Neural cell (in vitro differentiated cells): Measurements from ENCODE around the gene BPGM. TPM values are rescaled to one million over a fixed set of nuclear protein-coding genes. Genes with fewer than 3 reads are reported as not detected.

Source experiments
- H2AFZ ChIP-seq: fragments of 200-600, 300-800 bp; sonication (generic), shearing (Covaris generic); 2 replicates; pipeline ENCODE4 v1.6.0; 2014; ENCODE audit warnings: low read depth, mild to moderate bottlenecking, antibody characterized with exemption, low read length, moderate library complexity
- H3F3A ChIP-seq: fragments of 200-600 bp; shearing (Covaris generic); 2 replicates; pipeline ENCODE4 v1.6.1; 2016; ENCODE audit warnings: mild to moderate bottlenecking, moderate library complexity, mixed read lengths, antibody characterized with exemption, low read length; ENCODE audit not compliant: insufficient read depth, poor library complexity, severe bottlenecking
- H3K27ac ChIP-seq: fragments of 200-600, 300-800 bp; sonication (generic), shearing (Covaris generic); 2 replicates; pipeline ENCODE4 v1.5.1; 2014; ENCODE audit warnings: mild to moderate bottlenecking, low read length, moderate library complexity
- H3K27me3 ChIP-seq: fragments of 300-800, 200-600 bp; sonication (generic), shearing (Covaris generic); 2 replicates; pipeline ENCODE4 v1.6.0; 2014; ENCODE audit warnings: mild to moderate bottlenecking, low read depth, low read length, moderate library complexity; ENCODE audit not compliant: insufficient read depth
- H3K36me3 ChIP-seq: fragments of 300-800, 200-600 bp; sonication (generic), shearing (Covaris generic); 2 replicates; pipeline ENCODE4 v1.5.1; 2014; ENCODE audit warnings: mild to moderate bottlenecking, antibody characterized with exemption, low read length, moderate library complexity; ENCODE audit not compliant: insufficient read depth
- H3K4me2 ChIP-seq: fragments of 300-800, 200-600 bp; sonication (generic), shearing (Covaris generic); 2 replicates; pipeline ENCODE4 v1.6.0; 2014; ENCODE audit warnings: mild to moderate bottlenecking, low read length
- H3K4me3 ChIP-seq: fragments of 300-800, 200-600 bp; sonication (generic), shearing (Covaris generic); 2 replicates; pipeline ENCODE4 v1.5.1; 2014; ENCODE audit warnings: mild to moderate bottlenecking, low read length, moderate library complexity
- H3K79me2 ChIP-seq: fragments of 200-600 bp; shearing (Covaris generic); replicated peaks from 2 replicates; pipeline ENCODE4 v1.6.0; 2014; ENCODE audit warnings: mild to moderate bottlenecking, low read length, moderate library complexity; ENCODE audit not compliant: insufficient read depth
- H3K9ac ChIP-seq: fragments of 300-800, 200-600 bp; sonication (generic), shearing (Covaris generic); 2 replicates; pipeline ENCODE4 v1.6.1; 2016; ENCODE audit warnings: mild to moderate bottlenecking, low read length, mixed read lengths
- H3K9me2 ChIP-seq: fragments of 200-600 bp; shearing (Covaris generic); 2 replicates; pipeline ENCODE4 v1.6.1; 2016; ENCODE audit warnings: mild to moderate bottlenecking, low read length, mixed read lengths; ENCODE audit not compliant: insufficient read depth
- H3K9me3 ChIP-seq: fragments of 200-600, 300-800 bp; sonication (generic), shearing (Covaris generic); 2 replicates; pipeline ENCODE4 v1.6.1; 2016; ENCODE audit warnings: mild to moderate bottlenecking, mixed run types, low read length, moderate library complexity, mixed read lengths
- H4K20me1 ChIP-seq: fragments of 200-600 bp; shearing (Covaris generic); 2 replicates; pipeline ENCODE4 v1.6.1; 2016; ENCODE audit warnings: mild to moderate bottlenecking, mixed run types; ENCODE audit not compliant: insufficient read depth
- EP300 ChIP-seq: fragments of 450-650 bp; conservative IDR thresholded peaks from 2 replicates; pipeline ENCODE4 v1.6.1; 2014; ENCODE audit warnings: antibody characterized with exemption, mild to moderate bottlenecking, moderate library complexity; ENCODE audit not compliant: poor library complexity, severe bottlenecking
- EZH2 ChIP-seq: fragments of 200-600, 300-800 bp; shearing (Covaris generic), sonication (generic); IDR thresholded peaks from 2 replicates; pipeline ENCODE4 v1.6.1; 2014; ENCODE audit warnings: antibody characterized with exemption, low read length, borderline replicate concordance, mild to moderate bottlenecking; ENCODE audit not compliant: insufficient read depth, poor library complexity, severe bottlenecking
- MXI1 ChIP-seq: fragments of 450-650 bp; conservative IDR thresholded peaks from 2 replicates; pipeline ENCODE4 v1.6.1; 2014; ENCODE audit warnings: antibody characterized with exemption, mild to moderate bottlenecking; ENCODE audit not compliant: poor library complexity, severe bottlenecking
- POLR2AphosphoS5 ChIP-seq: IDR thresholded peaks from 2 replicates; pipeline ENCODE4 v1.6.1; 2012
- RAD21 ChIP-seq: fragments of 450-650 bp; conservative IDR thresholded peaks from 2 replicates; pipeline ENCODE4 v1.6.1; 2014; ENCODE audit warnings: antibody characterized with exemption, mild to moderate bottlenecking, moderate library complexity
- SMC3 ChIP-seq: fragments of 450-650 bp; conservative IDR thresholded peaks from 2 replicates; pipeline ENCODE4 v1.6.1; 2014; ENCODE audit warnings: antibody characterized with exemption, mild to moderate bottlenecking, moderate library complexity; ENCODE audit not compliant: poor library complexity
- TAF1 ChIP-seq: IDR thresholded peaks from 2 replicates; pipeline ENCODE4 v1.6.1; 2012; ENCODE audit warnings: low read depth
- polyA plus RNA-seq: library from polyadenylated mRNA; depleted of rRNA; stranded (reverse); fragments of >200 nt; gene quantifications from 2 replicates; pipeline ENCODE4 v1.2.3, GENCODE V29; 2014
- TF ChIP-seq, protein P1 (sequence below): IDR thresholded peaks from 2 replicates; pipeline ENCODE4 v1.6.1; 2012; ENCODE audit warnings: borderline replicate concordance
- TF ChIP-seq, protein P2 (sequence below): fragments of 450-650 bp; IDR thresholded peaks from 2 replicates; pipeline ENCODE4 v1.5.1; 2014; ENCODE audit warnings: antibody characterized with exemption, mild to moderate bottlenecking, moderate library complexity; ENCODE audit not compliant: poor library complexity, severe bottlenecking

Gene BPGM
- polyA plus RNA-seq, 1 donor from 2014 or later, result 57.4 TPM

DNA sequence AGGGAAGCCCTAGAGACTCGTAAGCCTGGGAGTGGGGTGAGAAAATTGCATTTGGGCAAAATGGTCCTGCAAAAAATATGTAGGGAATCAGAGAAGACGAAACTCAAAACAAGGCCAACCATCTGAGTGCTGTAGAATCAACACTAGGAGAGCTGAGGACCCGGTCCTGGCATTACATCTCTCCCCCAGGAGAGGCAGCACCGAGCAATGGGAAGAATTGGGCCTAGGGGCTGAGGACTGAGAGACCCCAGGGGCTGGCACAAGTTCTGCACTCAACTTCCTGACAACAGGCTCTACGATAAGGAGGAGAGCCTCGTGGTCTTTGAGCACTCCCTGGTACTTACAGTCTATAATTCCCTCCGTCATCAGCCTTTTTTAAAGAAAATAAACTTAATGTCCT lies 47.6 kb downstream of the BPGM start:
- Histone ChIP-seq H2AFZ (no peak overlapping the region), H3F3A (no peaks in the 10 kb centered on the region), H3K36me3 (no peaks in the 10 kb centered on the region), H3K79me2 (no peaks in the 10 kb centered on the region), H3K4me2 (no peak overlapping the region), H3K27ac (no peak overlapping the region), H3K9me3 (no peaks in the 10 kb centered on the region), H3K9me2 (no peaks in the 10 kb centered on the region), H3K4me3 (no peak overlapping the region), H4K20me1 (no peaks in the 10 kb centered on the region), H3K9ac (no peak overlapping the region), H3K27me3 (no peaks in the 10 kb centered on the region)
- TF ChIP-seq EZH2 (no peak), RAD21 (no peak), MXI1 (no peak), EP300 (no peak), TAF1 (no peak), SMC3 (no peak), POLR2AphosphoS5 (no peak)
- TF ChIP-seq, protein P1, sequence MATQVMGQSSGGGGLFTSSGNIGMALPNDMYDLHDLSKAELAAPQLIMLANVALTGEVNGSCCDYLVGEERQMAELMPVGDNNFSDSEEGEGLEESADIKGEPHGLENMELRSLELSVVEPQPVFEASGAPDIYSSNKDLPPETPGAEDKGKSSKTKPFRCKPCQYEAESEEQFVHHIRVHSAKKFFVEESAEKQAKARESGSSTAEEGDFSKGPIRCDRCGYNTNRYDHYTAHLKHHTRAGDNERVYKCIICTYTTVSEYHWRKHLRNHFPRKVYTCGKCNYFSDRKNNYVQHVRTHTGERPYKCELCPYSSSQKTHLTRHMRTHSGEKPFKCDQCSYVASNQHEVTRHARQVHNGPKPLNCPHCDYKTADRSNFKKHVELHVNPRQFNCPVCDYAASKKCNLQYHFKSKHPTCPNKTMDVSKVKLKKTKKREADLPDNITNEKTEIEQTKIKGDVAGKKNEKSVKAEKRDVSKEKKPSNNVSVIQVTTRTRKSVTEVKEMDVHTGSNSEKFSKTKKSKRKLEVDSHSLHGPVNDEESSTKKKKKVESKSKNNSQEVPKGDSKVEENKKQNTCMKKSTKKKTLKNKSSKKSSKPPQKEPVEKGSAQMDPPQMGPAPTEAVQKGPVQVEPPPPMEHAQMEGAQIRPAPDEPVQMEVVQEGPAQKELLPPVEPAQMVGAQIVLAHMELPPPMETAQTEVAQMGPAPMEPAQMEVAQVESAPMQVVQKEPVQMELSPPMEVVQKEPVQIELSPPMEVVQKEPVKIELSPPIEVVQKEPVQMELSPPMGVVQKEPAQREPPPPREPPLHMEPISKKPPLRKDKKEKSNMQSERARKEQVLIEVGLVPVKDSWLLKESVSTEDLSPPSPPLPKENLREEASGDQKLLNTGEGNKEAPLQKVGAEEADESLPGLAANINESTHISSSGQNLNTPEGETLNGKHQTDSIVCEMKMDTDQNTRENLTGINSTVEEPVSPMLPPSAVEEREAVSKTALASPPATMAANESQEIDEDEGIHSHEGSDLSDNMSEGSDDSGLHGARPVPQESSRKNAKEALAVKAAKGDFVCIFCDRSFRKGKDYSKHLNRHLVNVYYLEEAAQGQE, result no peak
- TF ChIP-seq, protein P2, sequence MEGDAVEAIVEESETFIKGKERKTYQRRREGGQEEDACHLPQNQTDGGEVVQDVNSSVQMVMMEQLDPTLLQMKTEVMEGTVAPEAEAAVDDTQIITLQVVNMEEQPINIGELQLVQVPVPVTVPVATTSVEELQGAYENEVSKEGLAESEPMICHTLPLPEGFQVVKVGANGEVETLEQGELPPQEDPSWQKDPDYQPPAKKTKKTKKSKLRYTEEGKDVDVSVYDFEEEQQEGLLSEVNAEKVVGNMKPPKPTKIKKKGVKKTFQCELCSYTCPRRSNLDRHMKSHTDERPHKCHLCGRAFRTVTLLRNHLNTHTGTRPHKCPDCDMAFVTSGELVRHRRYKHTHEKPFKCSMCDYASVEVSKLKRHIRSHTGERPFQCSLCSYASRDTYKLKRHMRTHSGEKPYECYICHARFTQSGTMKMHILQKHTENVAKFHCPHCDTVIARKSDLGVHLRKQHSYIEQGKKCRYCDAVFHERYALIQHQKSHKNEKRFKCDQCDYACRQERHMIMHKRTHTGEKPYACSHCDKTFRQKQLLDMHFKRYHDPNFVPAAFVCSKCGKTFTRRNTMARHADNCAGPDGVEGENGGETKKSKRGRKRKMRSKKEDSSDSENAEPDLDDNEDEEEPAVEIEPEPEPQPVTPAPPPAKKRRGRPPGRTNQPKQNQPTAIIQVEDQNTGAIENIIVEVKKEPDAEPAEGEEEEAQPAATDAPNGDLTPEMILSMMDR, result no peak

DNA sequence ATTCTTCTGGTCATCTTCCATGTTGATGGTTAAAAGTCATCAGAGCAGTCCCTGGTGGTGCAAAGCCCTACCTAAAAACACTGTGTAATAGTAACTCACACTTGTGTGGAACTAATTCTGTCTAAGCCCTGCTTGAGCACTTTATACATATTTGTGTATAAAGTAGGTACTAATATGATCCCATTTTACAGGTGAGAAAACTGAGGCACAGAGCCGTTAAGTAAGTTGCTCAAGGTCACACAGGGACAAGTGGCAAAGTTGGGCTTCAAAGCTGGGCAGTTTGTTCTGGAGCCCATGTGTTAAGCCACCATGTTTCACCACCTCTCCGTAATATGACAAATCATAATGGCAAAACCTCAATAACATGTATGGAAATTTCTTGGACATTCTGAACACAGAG lies 48.1 kb downstream of the BPGM start:
- no peak overlapping the region for H3K9ac ChIP-seq
- no peaks in the 10 kb centered on the region for H3F3A ChIP-seq
- TF ChIP-seq POLR2AphosphoS5 (no peak), EZH2 (no peak), TAF1 (no peak), SMC3 (no peak), MXI1 (no peak), EP300 (no peak), RAD21 (no peak)
- TF ChIP-seq, protein P1, result no peak
- TF ChIP-seq, protein P2, result no peak
- no peak overlapping the region for H2AFZ ChIP-seq
- H3K4me2 ChIP-seq, result no peak overlapping the region
- no peaks in the 10 kb centered on the region for H3K79me2 ChIP-seq
- H3K9me2 ChIP-seq, result no peaks in the 10 kb centered on the region
- no peaks in the 10 kb centered on the region for H3K36me3 ChIP-seq
- no peak overlapping the region for H3K27ac ChIP-seq
- no peaks in the 10 kb centered on the region for H3K9me3 ChIP-seq
- H4K20me1 ChIP-seq, result no peaks in the 10 kb centered on the region
- no peak overlapping the region for H3K4me3 ChIP-seq
- no peaks in the 10 kb centered on the region for H3K27me3 ChIP-seq
